Vagina (tissue), 2 donors: ENCODE results near the gene PAX2.

Source experiments
- POLR2A ChIP-seq, 2 donors: fragments of 450-650 bp; IDR thresholded peaks; one replicate each; pipeline ENCODE4 v1.6.1; 2017; ENCODE audit warnings: antibody characterized with exemption in 2 of 2, mild to moderate bottlenecking in 2 of 2, moderate library complexity in 2 of 2
- TF ChIP-seq, protein P1 (sequence below), 3 experiments: fragments of 450-650 bp in 2 of 3; fragments of 200-600 bp in 1 of 3; sonication (generic) in 1 of 3; IDR thresholded peaks; one replicate each; pipeline ENCODE4 v1.5.1; 2017 to 2019; ENCODE audit warnings: antibody characterized with exemption in 3 of 3, mild to moderate bottlenecking in 2 of 3, moderate library complexity in 2 of 3

DNA sequence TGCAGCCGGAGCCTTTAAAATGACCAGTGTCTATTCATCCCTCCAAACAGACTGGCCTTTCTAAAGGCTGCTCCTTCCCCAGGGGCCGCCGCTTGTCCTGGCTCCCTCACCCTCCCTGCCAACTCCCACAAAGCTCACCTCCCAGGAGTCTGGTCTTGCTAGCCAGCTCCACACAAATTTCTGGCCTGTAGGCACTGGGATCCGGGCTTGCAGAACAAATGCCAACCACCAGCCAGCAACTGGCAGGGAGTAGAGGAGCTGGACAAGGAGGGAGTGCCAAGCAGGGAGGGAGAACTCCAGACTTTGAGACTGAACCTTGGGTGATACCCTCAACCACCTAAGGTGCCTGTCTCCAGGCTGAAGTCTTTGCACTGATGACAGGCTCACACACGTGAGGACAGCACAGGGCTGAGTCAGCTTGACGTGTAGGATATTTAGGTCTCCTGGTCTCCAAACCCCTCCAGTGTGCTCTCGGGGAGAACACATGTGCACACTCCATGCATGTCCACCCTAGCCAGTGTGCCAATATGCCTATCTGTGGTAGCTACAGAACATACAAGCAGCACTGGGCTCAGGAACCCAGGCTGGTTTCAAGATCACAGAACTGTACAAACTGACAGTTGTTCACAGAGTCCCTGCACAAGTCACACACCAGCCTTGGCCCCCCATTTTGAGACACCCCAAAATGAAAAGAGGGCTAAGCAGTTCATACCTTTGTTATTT, 6.0 kb downstream of the PAX2 start:
- TF ChIP-seq POLR2A (IDR thresholded peaks at IDR 0.05), result no peak
- TF ChIP-seq, protein P1, sequence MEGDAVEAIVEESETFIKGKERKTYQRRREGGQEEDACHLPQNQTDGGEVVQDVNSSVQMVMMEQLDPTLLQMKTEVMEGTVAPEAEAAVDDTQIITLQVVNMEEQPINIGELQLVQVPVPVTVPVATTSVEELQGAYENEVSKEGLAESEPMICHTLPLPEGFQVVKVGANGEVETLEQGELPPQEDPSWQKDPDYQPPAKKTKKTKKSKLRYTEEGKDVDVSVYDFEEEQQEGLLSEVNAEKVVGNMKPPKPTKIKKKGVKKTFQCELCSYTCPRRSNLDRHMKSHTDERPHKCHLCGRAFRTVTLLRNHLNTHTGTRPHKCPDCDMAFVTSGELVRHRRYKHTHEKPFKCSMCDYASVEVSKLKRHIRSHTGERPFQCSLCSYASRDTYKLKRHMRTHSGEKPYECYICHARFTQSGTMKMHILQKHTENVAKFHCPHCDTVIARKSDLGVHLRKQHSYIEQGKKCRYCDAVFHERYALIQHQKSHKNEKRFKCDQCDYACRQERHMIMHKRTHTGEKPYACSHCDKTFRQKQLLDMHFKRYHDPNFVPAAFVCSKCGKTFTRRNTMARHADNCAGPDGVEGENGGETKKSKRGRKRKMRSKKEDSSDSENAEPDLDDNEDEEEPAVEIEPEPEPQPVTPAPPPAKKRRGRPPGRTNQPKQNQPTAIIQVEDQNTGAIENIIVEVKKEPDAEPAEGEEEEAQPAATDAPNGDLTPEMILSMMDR (IDR thresholded peaks at IDR 0.05), result no peak
